Measurements from ENCODE around the gene ADARB1.

GRCh38 chr21:45235488-45235887, 161.1 kb downstream of the ADARB1 start:
- TF ChIP-seq EZH2 (IDR thresholded peaks at IDR 0.05) (no peak), CTCF (IDR thresholded peaks at IDR 0.05) (no peak), EZH2phosphoT487 (IDR thresholded peaks at IDR 0.05) (no peak)
